ENCODE results near the gene SHANK3. TPM values are rescaled to one million over a fixed set of nuclear protein-coding genes. Genes with fewer than 3 reads are reported as not detected.

The SHANK3 gene
- total RNA-seq, 2 donors from 2014 or later, result 0.07 TPM; not detected in 1

DNA sequence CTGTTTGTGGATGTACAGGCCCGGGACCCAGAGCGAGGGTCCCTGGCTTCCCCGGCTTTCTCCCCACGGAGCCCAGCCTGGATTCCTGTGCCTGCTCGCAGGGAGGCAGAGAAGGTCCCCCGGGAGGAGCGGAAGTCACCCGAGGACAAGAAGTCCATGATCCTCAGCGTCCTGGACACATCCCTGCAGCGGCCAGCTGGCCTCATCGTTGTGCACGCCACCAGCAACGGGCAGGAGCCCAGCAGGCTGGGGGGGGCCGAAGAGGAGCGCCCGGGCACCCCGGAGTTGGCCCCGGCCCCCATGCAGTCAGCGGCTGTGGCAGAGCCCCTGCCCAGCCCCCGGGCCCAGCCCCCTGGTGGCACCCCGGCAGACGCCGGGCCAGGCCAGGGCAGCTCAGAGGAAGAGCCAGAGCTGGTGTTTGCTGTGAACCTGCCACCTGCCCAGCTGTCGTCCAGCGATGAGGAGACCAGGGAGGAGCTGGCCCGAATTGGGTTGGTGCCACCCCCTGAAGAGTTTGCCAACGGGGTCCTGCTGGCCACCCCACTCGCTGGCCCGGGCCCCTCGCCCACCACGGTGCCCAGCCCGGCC lies 48.7 kb downstream of the SHANK3 start:
- no peak for ATAC-seq
- no peaks in the 10 kb centered on the region for H3K9me3 ChIP-seq (ENCODE audit: control insufficient read depth, low read length, poor library complexity, severe bottlenecking)
- H3K36me3 Mint-ChIP-seq (ENCODE audit: low read depth), result no peaks in the 10 kb centered on the region

DNA sequence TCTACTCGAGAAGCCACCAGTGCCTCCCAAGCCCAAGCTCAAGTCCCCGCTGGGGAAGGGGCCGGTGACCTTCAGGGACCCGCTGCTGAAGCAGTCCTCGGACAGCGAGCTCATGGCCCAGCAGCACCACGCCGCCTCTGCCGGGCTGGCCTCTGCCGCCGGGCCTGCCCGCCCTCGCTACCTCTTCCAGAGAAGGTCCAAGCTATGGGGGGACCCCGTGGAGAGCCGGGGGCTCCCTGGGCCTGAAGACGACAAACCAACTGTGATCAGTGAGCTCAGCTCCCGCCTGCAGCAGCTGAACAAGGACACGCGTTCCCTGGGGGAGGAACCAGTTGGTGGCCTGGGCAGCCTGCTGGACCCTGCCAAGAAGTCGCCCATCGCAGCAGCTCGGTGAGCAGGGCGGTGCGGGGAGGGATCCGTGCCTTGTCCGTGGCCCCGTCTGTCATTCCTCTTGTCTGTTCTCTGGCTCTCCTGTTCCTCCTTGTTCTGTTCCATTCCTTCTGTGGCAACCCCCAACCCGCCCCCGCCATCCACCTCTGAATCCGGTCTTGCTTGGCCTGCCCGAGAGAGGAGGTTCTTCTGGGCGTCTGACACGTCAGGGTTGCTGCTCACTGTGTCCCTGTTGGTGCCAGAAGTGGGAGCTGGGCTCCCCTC lies 49.6 kb downstream of the SHANK3 start:
- no peak overlapping the region for H3K4me3 Mint-ChIP-seq
- DNase-seq (no peak), ATAC-seq (no peak)
- H3K27ac Mint-ChIP-seq, result no peak overlapping the region
- no peaks in the 10 kb centered on the region for H3K9me3 ChIP-seq (ENCODE audit: control insufficient read depth, low read length, poor library complexity, severe bottlenecking)
- peaks cover 2% of the 10 kb centered on the region for H3K4me1 Mint-ChIP-seq
- H3K36me3 Mint-ChIP-seq (ENCODE audit: low read depth), result no peaks in the 10 kb centered on the region
- H3K27me3 Mint-ChIP-seq, result peaks cover 13% of the 10 kb centered on the region

More for the DNA sequence above, 48.7 kb downstream of the SHANK3 start:
- no peak overlapping the region for H3K4me3 Mint-ChIP-seq
- DNase-seq, result no peak
- H3K27me3 Mint-ChIP-seq, result peaks cover 19% of the 10 kb centered on the region
- peaks cover 7% of the 10 kb centered on the region for H3K4me1 Mint-ChIP-seq
- H3K27ac Mint-ChIP-seq, result no peak overlapping the region

Other genes starting within 250 kb of the SHANK3 start
- 100 to 1,000 TPM; 202 to 217 TPM for gene SBF1, start 197.8 kb upstream of the SHANK3 start, total RNA-seq
- 1 to 10 TPM; 1.7 to 2.4 TPM for gene ADM2, start 191.3 kb upstream of the SHANK3 start, total RNA-seq
- not detected for gene MIOX, start 186.0 kb upstream of the SHANK3 start, total RNA-seq
- 100 to 1,000 TPM; 110 to 130 TPM for gene LMF2, start 165.1 kb upstream of the SHANK3 start, total RNA-seq
- 100 to 1,000 TPM in 1 of 2 donors, 10 to 100 TPM in 1; 97.0 to 103 TPM for gene NCAPH2, start 164.6 kb upstream of the SHANK3 start, total RNA-seq
- 10 to 100 TPM in 1 of 2 donors, 1 to 10 TPM in 1; 4.5 to 11.3 TPM for gene SCO2, start 147.2 kb upstream of the SHANK3 start, total RNA-seq
- 10 to 100 TPM; 22.3 to 25.9 TPM for gene TYMP, start 142.8 kb upstream of the SHANK3 start, total RNA-seq
- gene KLHDC7B, start 126.9 kb upstream of the SHANK3 start, total RNA-seq, result 1 to 10 TPM; 3.8 to 5.1 TPM
- gene SYCE3, start 109.9 kb upstream of the SHANK3 start, total RNA-seq, result not detected
- gene CPT1B, start 94.4 kb upstream of the SHANK3 start, total RNA-seq, result 10 to 100 TPM; 40.0 to 59.5 TPM
- 100 to 1,000 TPM; 133 to 181 TPM for gene CHKB, start 90.0 kb upstream of the SHANK3 start, total RNA-seq
- under 1 TPM; 0.08 to 0.17 TPM for gene MAPK8IP2, start 72.0 kb upstream of the SHANK3 start, total RNA-seq
- 10 to 100 TPM; 59.4 to 64.0 TPM for gene ARSA, start 44.7 kb upstream of the SHANK3 start, total RNA-seq
- gene ACR, start 65.4 kb downstream of the SHANK3 start, total RNA-seq, result not detected
- gene RABL2B, start 110.8 kb downstream of the SHANK3 start, total RNA-seq, result 10 to 100 TPM; 41.6 to 43.9 TPM